ENCODE results near the gene RIPPLY1.

Gene RIPPLY1

GRCh38 chrX:106932492-106932923 lies 29.4 kb upstream of the RIPPLY1 start:
- no peak overlapping the region for H3K27ac ChIP-seq
- no peak for TF ChIP-seq CTCF (IDR thresholded peaks at IDR 0.05)
- TF ChIP-seq ZFX (IDR thresholded peaks at IDR 0.05; ENCODE audit: borderline replicate concordance) = no peak

- no peak for TF ChIP-seq ZFX (IDR thresholded peaks at IDR 0.05; ENCODE audit: borderline replicate concordance)
- TF ChIP-seq CTCF (IDR thresholded peaks at IDR 0.05) = no peak
- no peak overlapping the region for H3K27ac ChIP-seq
Observed at GRCh38 chrX:106931831-106932491, 28.8 kb upstream of the RIPPLY1 start.

- TF ChIP-seq CTCF (IDR thresholded peaks at IDR 0.05) (no peak), ZFX (IDR thresholded peaks at IDR 0.05; ENCODE audit: borderline replicate concordance) (no peak)
Observed at GRCh38 chrX:106928227-106928626, 25.1 kb upstream of the RIPPLY1 start.

GRCh38 chrX:106927700-106928099 lies 24.6 kb upstream of the RIPPLY1 start:
- no peak overlapping the region for H3K27ac ChIP-seq
- TF ChIP-seq CTCF (IDR thresholded peaks at IDR 0.05) (no peak), ZFX (IDR thresholded peaks at IDR 0.05; ENCODE audit: borderline replicate concordance) (no peak)

More at GRCh38 chrX:106928227-106928626, 25.1 kb upstream of the RIPPLY1 start:
- no peak overlapping the region for H3K27ac ChIP-seq

- no peak for TF ChIP-seq CTCF (IDR thresholded peaks at IDR 0.05)
- no peak for TF ChIP-seq ZFX (IDR thresholded peaks at IDR 0.05; ENCODE audit: borderline replicate concordance)
- H3K27ac ChIP-seq = no peak overlapping the region
Observed at GRCh38 chrX:106927023-106927422, 23.9 kb upstream of the RIPPLY1 start.

GRCh38 chrX:106921637-106922036 lies 18.5 kb upstream of the RIPPLY1 start:
- H3K27ac ChIP-seq = no peak overlapping the region
- no peak for TF ChIP-seq ZFX (IDR thresholded peaks at IDR 0.05; ENCODE audit: borderline replicate concordance)
- TF ChIP-seq CTCF (IDR thresholded peaks at IDR 0.05) = no peak

GRCh38 chrX:106919932-106920452 lies 16.9 kb upstream of the RIPPLY1 start, which contains the start of gene CLDN2:
CLDN2 (plus strand) TSS chrX:106920402; CDS start chrX:106928229, 7,827 bp downstream.
- H3K27ac ChIP-seq = no peak within 1 kb of the TSS
- no peak for TF ChIP-seq CTCF (IDR thresholded peaks at IDR 0.05)
- TF ChIP-seq ZFX (IDR thresholded peaks at IDR 0.05; ENCODE audit: borderline replicate concordance) = no peak

Measured in 22Rv1 (cell line).